DMS114 treated with DMSO at 0.1 percent for 48 hours (cell line): ENCODE measurements around the gene PRAMEF13.
"Not testable (repeated sequence)": the region's sequence is repeated elsewhere in the genome, so short reads cannot be mapped to it uniquely, and the experiment has no call there.

Source experiments
- DNase-seq: peaks from one replicate; lab custom pipeline; 2025; ENCODE audit not compliant: unreplicated experiment; lab: John Stamatoyannopoulos, UW

Gene PRAMEF13, protein sequence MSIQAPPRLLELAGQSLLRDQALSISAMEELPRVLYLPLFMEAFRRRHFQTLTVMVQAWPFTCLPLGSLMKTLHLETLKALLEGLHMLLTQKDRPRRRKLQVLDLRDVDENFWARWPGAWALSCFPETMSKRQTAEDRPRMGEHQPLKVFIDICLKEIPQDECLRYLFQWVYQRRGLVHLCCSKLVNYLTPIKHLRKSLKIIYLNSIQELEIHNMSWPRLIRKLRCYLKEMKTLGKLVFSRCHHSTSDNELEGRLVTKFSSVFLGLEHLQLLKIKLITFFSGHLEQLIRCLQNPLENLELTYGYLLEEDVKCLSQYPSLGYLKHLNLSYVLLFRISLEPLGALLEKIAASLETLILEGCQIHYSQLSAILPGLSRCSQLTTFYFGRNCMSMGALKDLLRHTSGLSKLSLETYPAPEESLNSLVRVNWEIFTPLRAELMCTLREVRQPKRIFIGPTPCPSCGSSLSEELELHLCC

GRCh38 chr1:13201309-13201708 lies at the start of gene PRAMEF13:
PRAMEF13 (minus strand) TSS chr1:13201409; CDS start chr1:13199589, 1,820 bp downstream.
- not testable (repeated sequence) for DNase-seq

GRCh38 chr1:13247122-13247521 lies 45.9 kb upstream of the PRAMEF13 start:
- not testable (repeated sequence) for DNase-seq

DNA sequence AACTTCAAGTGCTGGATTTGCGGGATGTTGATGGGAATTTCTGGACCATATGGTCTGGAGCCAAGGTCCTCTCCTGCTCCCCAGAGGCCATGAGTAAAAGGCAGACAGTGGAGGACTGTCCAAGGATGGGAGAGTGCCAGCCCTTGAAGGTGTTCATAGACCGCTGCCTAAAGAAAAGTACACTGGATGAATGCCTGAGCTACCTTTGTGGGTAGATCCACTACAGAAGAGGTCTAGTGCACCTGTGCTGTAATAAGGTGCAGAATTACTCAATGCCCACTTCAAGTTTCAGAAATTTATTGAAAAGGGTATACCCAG lies 45.3 kb upstream of the PRAMEF13 start:
- not testable (repeated sequence) for DNase-seq

- DNase-seq, result not testable (repeated sequence)
Measured at GRCh38 chr1:13245841-13246553, 44.8 kb upstream of the PRAMEF13 start.

- DNase-seq, result not testable (repeated sequence)
Measured at GRCh38 chr1:13243536-13244263, 42.5 kb upstream of the PRAMEF13 start.

GRCh38 chr1:13239633-13240032 lies 38.4 kb upstream of the PRAMEF13 start:
- DNase-seq, result not testable (repeated sequence)

GRCh38 chr1:13237572-13237971 lies 36.4 kb upstream of the PRAMEF13 start:
- not testable (repeated sequence) for DNase-seq

- DNase-seq, result not testable (repeated sequence)
Measured at GRCh38 chr1:13234057-13234456, 32.8 kb upstream of the PRAMEF13 start.

DNA sequence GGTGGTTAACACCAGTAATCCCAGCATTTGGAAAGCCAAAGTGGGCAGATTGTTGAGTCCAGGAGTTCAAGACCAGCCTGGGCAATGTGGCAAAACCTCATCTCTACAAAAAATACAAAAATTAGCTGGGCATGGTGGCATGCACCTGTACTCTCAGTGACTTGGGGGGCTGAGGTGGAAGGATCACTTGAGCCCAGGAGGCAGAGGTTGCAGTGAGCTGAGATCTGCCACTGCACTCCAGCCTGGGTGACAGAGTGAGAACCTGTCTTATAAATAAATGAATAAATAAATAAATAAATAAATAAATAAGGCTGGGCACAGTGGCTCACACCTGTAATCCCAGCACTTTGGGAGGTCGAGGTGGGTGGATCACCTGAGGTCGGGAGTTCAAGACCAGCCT lies 30.8 kb upstream of the PRAMEF13 start:
- DNase-seq, result not testable (repeated sequence)

DNA sequence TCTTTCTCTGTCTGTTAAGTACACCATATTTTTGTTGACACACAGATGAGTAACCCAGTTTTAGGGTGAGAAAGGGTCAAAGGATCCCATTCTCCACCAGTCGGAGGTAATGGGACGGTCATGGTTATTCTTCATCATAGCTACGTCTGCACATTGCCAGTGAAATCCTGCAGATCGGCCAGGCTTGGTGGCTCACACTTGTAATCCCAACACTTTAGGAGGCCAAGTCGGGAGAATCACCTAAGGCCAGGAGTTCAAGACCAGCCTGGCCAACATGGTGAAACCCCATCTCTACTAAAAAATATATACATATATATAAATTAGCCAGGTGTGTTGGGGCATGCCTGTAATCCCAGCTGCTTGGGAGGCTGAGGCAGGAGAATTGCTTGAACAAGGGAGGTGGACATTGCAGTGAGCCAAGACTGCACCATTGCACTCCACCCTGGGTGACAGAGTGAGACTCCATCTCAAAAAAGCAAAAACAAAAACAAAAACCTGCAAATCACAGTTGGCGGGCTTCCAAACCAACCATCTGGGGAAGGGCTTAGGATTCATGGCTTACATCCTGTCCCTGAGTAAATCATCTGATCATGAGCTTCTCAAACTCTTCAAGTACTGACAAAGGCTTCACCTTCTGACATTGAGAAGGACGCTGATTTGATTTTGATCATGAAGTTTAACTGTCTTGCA lies 30.0 kb upstream of the PRAMEF13 start:
- not testable (repeated sequence) for DNase-seq

DNA sequence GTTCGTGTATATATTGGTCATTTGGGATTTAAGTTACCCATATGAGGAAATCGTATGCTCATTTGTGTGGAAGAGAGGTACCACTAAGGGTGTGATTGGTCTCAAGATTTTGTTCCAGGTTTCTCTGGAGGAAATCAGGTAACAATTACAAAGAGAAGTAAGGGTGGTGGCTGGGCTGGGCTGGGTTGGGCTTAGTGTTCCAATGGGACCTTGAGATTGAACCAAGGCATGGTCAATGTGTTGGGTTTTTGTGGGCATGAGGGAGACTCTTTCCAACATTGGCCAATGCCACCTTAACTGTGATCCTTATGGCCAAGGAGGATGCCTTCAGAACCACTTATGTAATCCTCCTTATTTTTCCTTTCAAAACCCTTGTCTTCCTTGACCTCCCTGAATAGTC lies 29.4 kb upstream of the PRAMEF13 start:
- not testable (repeated sequence) for DNase-seq

- DNase-seq, result not testable (repeated sequence)
Measured at GRCh38 chr1:13230096-13230495, 28.9 kb upstream of the PRAMEF13 start.

- no peak for DNase-seq
Measured at GRCh38 chr1:13228343-13228781, 27.2 kb upstream of the PRAMEF13 start.

DNA sequence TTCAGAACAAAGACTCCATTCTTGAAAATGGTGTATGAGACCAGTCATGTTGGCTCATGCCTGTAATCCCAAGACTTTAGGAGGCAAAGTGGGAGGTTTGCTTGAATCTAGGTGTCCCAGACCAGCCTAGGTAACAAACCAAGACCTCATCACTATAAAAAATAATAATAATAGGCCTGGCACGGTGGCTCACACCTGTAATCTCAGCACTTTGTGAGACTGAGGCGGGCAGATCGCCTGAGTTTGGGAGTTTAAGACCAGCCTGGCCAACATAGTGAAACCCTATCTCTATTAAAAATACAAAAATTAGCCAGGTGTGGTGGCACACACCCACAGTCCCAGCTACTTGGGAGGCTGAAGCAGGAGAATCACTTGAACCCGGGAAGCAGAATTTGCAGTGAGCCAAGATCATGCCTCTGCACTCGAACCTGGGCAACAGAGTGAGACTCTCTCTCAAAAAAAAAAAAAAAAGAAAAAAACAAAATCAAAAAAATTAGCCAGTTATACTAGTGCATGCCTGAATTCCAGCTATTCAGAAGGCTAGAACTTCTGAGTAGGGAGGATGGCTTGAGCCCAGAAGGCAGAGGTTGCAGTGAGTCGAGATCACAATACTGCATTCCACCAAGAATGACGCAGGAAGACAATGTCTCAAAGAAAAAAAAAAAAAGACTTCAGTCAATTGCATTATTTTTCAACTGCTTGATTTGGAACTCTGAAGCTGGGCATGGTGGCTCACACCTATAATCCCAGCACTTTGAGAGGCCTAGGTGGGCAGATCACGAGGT lies 26.3 kb upstream of the PRAMEF13 start:
- not testable (repeated sequence) for DNase-seq

DNA sequence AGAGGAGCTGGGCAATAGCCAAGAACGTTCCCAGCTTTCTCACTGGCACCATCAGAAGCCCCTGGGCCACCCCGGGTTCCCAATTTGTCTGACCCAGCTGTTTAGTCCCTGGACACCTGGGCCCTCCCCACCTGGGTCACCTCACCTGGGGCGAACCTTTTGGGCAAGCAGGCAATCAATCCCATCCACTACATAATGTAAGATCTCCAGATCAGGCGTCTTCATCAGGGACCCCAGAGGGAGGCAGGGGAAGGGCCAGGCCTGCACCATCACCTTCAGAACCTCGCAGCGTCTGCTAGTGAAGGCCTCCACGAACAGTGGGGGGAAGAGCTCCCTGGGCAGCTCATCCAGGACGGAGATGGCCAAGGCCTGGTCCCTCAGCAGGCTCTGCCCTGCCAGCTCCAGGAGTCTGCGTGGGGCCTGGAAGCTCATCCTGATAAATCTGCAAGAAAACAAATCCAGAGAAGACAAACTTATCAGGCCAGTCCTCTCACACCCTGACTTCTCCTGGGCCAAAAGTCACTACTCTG lies 24.5 kb upstream of the PRAMEF13 start, which contains the start of gene PRAMEF18:
TSS of gene PRAMEF18 (minus strand) at position 480 of the 530 bp plus-strand sequence. CDS start at position 432, 48 bp downstream.
- DNase-seq, result not testable (repeated sequence)

- DNase-seq, result no peak
Measured at GRCh38 chr1:13224480-13225060, 23.4 kb upstream of the PRAMEF13 start.

GRCh38 chr1:13222788-13223187 lies 21.6 kb upstream of the PRAMEF13 start:
- not testable (repeated sequence) for DNase-seq

GRCh38 chr1:13219203-13219602 lies 18.0 kb upstream of the PRAMEF13 start:
- DNase-seq, result not testable (repeated sequence)

DNA sequence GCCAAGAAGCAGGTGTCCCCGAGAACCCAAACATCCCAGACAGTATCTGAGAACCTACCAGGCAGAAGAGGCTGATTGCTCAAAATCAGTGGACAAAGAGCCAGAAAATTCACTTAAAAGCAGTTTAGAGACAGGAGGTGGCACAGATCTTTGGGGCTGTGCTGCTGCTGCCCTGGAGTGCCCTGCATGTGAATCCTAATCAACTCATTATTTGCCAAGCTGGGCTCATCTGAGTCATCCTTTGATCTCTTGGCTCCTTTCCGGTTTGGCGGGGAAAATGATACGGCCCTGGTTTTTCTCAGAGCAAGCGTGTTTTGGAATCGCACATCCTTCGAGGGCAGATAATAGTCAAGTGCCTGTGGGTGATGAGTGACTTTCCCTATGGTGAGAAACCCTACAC lies 15.4 kb upstream of the PRAMEF13 start:
- not testable (repeated sequence) for DNase-seq
